ENCODE data around the gene OPRD1.

Gene OPRD1

GRCh38 chr1:28914228-28915030 lies 102.5 kb downstream of the OPRD1 start, which contains the start of gene EPB41:
Gene EPB41, plus strand, starts transcription at chr1:28914569. Its CDS starts 72,869 bp downstream, at chr1:28987438.
- H3K4me3 ChIP-seq (ENCODE audit: low read length), result peak within 1 kb of the TSS; percentile 58
- no peak for TF ChIP-seq CTCF (conservative IDR thresholded peaks at IDR 0.05; ENCODE audit: low read depth, low read length)
- peak; percentile 60 for DNase-seq (ENCODE audit: low read depth)

- TF ChIP-seq CTCF (conservative IDR thresholded peaks at IDR 0.05; ENCODE audit: low read depth, low read length), result no peak
- DNase-seq (ENCODE audit: low read depth), result no peak
- H3K4me3 ChIP-seq (ENCODE audit: low read length), result peak overlapping the region; percentile 58
Observed at GRCh38 chr1:28915031-28915895, 103.3 kb downstream of the OPRD1 start.

GRCh38 chr1:28917757-28918118 lies 105.8 kb downstream of the OPRD1 start:
- no peak overlapping the region for H3K4me3 ChIP-seq (ENCODE audit: low read length)
- DNase-seq (ENCODE audit: low read depth), result no peak
- TF ChIP-seq CTCF (conservative IDR thresholded peaks at IDR 0.05; ENCODE audit: low read depth, low read length), result no peak

Data from retinal pigment epithelial cell (primary cell).